Measurements from ENCODE around the gene TIRAP. TPM values are rescaled to one million over a fixed set of nuclear protein-coding genes. Genes with fewer than 3 reads are reported as not detected.

TIRAP gene
- total and polyA plus RNA-seq, 9 of the 15 experiments (the other 6 are each of a cell fraction or from before 2014, with no cell fraction given) = 0.60 to 8.7 (median 3.7) TPM

DNA sequence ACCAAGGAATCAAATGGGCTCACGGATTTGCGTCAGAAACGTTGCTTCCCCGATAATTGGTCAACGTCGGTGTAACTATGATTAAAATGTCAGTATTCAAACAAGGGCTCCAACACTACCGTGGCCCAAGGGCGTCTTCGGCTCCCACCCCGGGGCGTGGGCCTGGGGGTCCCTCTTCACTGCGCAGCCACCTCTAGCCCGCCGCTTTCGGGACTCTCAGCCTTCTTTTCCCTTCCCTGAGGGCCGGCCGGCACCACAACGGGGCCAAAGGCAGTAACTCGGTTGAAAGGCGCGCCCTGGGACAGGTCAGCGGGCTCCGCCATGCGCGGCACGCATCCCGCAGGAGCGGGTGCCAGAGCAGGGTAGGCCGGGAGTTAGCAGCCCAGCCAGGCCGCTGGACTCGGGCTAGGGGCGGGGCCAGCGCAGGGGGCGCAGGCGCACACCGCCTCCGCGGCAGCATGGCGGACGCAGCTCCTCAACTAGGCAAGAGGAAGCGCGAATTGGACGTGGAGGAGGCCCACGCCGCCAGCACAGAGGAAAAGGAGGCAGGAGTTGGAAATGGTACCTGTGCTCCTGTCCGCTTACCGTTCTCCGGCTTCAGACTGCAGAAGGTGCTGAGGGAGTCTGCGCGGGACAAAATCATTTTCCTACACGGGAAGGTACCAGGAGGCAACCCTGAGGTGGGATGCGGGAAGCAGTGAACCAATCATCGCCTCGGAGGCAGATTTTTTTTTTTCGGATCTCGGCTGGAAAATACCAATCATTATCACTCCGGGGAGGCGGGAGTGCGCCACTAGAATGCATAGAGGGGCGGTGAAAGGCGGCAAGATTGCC, 20.9 kb downstream of the TIRAP start, which contains the start of gene DCPS (continued):
- TF ChIP-seq, protein P1, sequence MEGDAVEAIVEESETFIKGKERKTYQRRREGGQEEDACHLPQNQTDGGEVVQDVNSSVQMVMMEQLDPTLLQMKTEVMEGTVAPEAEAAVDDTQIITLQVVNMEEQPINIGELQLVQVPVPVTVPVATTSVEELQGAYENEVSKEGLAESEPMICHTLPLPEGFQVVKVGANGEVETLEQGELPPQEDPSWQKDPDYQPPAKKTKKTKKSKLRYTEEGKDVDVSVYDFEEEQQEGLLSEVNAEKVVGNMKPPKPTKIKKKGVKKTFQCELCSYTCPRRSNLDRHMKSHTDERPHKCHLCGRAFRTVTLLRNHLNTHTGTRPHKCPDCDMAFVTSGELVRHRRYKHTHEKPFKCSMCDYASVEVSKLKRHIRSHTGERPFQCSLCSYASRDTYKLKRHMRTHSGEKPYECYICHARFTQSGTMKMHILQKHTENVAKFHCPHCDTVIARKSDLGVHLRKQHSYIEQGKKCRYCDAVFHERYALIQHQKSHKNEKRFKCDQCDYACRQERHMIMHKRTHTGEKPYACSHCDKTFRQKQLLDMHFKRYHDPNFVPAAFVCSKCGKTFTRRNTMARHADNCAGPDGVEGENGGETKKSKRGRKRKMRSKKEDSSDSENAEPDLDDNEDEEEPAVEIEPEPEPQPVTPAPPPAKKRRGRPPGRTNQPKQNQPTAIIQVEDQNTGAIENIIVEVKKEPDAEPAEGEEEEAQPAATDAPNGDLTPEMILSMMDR (IDR thresholded peaks at IDR 0.05 in 2 of 3, conservative IDR thresholded peaks at IDR 0.05 in 1 of 3; ENCODE audit: insufficient read depth in 2 of 3, low read depth in 1 of 3, low read length in 3 of 3) = no peak
- TF ChIP-seq MBD2 (IDR thresholded peaks at IDR 0.05; ENCODE audit: borderline replicate concordance, low read depth) (peak; percentile 76; the same call in 1 of the 2 replicates), ZNF830 (CRISPR knock-in tag; IDR thresholded peaks at IDR 0.05) (peak; percentile 71; the same call in 1 of the 2 replicates), MECOM (CRISPR knock-in tag; IDR thresholded peaks at IDR 0.05) (no peak), ATF1 (CRISPR knock-in tag; IDR thresholded peaks at IDR 0.05) (no peak), ATF1 (tag; IDR thresholded peaks at IDR 0.05) (peak; percentile 54), BHLHE40 (IDR thresholded peaks at IDR 0.05; ENCODE audit: low read length) (peak; percentile 52), ZKSCAN1 (IDR thresholded peaks at IDR 0.05; ENCODE audit: low read depth, low read length) (0 out of 2 replicates have a peak, but pooled peaks have one; percentile 35), OTX1 (CRISPR knock-in tag; IDR thresholded peaks at IDR 0.05) (no peak), CHD1 (IDR thresholded peaks at IDR 0.05; ENCODE audit: low read length) (no peak), KDM2B (CRISPR knock-in tag; IDR thresholded peaks at IDR 0.05) (no peak), CEBPG (CRISPR knock-in tag; IDR thresholded peaks at IDR 0.05) (0 out of 2 replicates have a peak, but pooled peaks have one; percentile 5), CEBPG (tag; conservative IDR thresholded peaks at IDR 0.05 in 1 of 2, IDR thresholded peaks at IDR 0.05 in 1 of 2) (no peak), BRCA1 (IDR thresholded peaks at IDR 0.05) (no peak), BRCA1 (CRISPR knock-in tag; IDR thresholded peaks at IDR 0.05) (no peak)
- TF ChIP-seq, protein P2, sequence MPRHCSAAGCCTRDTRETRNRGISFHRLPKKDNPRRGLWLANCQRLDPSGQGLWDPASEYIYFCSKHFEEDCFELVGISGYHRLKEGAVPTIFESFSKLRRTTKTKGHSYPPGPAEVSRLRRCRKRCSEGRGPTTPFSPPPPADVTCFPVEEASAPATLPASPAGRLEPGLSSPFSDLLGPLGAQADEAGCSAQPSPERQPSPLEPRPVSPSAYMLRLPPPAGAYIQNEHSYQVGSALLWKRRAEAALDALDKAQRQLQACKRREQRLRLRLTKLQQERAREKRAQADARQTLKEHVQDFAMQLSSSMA (CRISPR knock-in tag; IDR thresholded peaks at IDR 0.05) = peak; percentile 71; the same call in 1 of the 2 replicates
- TF ChIP-seq, protein P3, sequence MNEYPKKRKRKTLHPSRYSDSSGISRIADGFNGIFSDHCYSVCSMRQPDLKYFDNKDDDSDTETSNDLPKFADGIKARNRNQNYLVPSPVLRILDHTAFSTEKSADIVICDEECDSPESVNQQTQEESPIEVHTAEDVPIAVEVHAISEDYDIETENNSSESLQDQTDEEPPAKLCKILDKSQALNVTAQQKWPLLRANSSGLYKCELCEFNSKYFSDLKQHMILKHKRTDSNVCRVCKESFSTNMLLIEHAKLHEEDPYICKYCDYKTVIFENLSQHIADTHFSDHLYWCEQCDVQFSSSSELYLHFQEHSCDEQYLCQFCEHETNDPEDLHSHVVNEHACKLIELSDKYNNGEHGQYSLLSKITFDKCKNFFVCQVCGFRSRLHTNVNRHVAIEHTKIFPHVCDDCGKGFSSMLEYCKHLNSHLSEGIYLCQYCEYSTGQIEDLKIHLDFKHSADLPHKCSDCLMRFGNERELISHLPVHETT (CRISPR knock-in tag; conservative IDR thresholded peaks at IDR 0.05 in 1 of 2, IDR thresholded peaks at IDR 0.05 in 1 of 2) = peak in 1 of 2 experiments; percentile 60; a peak in 1 of 4 replicates
- TF ChIP-seq, protein P4, sequence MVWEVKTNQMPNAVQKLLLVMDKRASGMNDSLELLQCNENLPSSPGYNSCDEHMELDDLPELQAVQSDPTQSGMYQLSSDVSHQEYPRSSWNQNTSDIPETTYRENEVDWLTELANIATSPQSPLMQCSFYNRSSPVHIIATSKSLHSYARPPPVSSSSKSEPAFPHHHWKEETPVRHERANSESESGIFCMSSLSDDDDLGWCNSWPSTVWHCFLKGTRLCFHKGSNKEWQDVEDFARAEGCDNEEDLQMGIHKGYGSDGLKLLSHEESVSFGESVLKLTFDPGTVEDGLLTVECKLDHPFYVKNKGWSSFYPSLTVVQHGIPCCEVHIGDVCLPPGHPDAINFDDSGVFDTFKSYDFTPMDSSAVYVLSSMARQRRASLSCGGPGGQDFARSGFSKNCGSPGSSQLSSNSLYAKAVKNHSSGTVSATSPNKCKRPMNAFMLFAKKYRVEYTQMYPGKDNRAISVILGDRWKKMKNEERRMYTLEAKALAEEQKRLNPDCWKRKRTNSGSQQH (CRISPR knock-in tag; IDR thresholded peaks at IDR 0.05) = no peak
- TF ChIP-seq, protein P5, sequence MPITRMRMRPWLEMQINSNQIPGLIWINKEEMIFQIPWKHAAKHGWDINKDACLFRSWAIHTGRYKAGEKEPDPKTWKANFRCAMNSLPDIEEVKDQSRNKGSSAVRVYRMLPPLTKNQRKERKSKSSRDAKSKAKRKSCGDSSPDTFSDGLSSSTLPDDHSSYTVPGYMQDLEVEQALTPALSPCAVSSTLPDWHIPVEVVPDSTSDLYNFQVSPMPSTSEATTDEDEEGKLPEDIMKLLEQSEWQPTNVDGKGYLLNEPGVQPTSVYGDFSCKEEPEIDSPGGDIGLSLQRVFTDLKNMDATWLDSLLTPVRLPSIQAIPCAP (CRISPR knock-in tag; IDR thresholded peaks at IDR 0.05; ENCODE audit: borderline replicate concordance) = no peak
- TF ChIP-seq, protein P6, sequence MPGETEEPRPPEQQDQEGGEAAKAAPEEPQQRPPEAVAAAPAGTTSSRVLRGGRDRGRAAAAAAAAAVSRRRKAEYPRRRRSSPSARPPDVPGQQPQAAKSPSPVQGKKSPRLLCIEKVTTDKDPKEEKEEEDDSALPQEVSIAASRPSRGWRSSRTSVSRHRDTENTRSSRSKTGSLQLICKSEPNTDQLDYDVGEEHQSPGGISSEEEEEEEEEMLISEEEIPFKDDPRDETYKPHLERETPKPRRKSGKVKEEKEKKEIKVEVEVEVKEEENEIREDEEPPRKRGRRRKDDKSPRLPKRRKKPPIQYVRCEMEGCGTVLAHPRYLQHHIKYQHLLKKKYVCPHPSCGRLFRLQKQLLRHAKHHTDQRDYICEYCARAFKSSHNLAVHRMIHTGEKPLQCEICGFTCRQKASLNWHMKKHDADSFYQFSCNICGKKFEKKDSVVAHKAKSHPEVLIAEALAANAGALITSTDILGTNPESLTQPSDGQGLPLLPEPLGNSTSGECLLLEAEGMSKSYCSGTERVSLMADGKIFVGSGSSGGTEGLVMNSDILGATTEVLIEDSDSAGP (CRISPR knock-in tag; IDR thresholded peaks at IDR 0.05) = peak; percentile 24; the same call in 1 of the 2 replicates

Data from K562 (cell line).